ENCODE measurements around the gene CIAPIN1.

- no peak for TF ChIP-seq CTCF (IDR thresholded peaks at IDR 0.05; ENCODE audit: insufficient read depth, low read length, poor library complexity, severe bottlenecking)
- no peak for TF ChIP-seq EZH2phosphoT487 (conservative IDR thresholded peaks at IDR 0.05; ENCODE audit: low read length)
Measured at GRCh38 chr16:57469046-57469445, 21.9 kb upstream of the CIAPIN1 start.
